Right renal pelvis (tissue), 4 donors: ENCODE measurements around the gene TPST2. TPM values are rescaled to one million over a fixed set of nuclear protein-coding genes. Genes with fewer than 3 reads are reported as not detected.

Experiments used
- DNase-seq, 4 donors: peaks; one replicate each; pipeline ENCODE4 v3.0.0-alpha.2; 2013; ENCODE audit warnings: low read depth in 4 of 4, low spot score in 3 of 4, missing footprints in 1 of 4
- polyA plus RNA-seq, 4 donors: library from polyadenylated mRNA; unstranded; fragments of 120-200 nt; gene quantifications; one replicate each; pipeline ENCODE4 v1.2.1, GENCODE V29; 2013; ENCODE audit not compliant: insufficient read length in 4 of 4

Gene TPST2
- polyA plus RNA-seq, 4 donors, result 26.0 to 30.3 (median 29.0) TPM

DNA sequence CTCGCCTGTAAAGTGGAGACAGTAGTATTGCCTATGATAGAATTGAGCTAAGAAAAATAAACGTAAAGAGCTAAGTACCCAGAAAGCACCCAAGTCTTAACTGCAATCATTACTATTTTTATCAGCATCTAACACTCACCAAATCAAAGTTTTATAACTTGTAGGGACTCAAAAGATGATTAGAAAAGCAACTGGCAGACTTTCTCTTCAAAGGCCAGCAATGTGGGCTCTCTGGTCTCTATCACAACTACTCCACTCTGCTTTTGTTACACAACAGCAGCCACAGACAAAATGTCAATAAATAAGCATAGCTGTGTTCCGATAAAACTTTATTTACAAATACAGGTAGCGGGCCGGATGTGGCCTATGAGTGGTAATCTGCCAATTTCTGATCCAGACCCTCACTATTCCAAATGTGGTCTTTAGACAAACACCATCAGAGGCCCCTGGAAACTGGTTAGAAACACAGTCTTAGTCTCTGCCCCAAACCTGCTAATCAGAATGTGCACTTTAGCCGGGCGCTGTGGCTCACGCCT lies 8.2 kb downstream of the TPST2 start:
- no peak for DNase-seq

GRCh38 chr22:26581026-26581425 lies 8.9 kb downstream of the TPST2 start:
- no peak for DNase-seq

- DNase-seq, result no peak
Observed at GRCh38 chr22:26580240-26580962, 9.5 kb downstream of the TPST2 start.

GRCh38 chr22:26579331-26579886 lies 10.5 kb downstream of the TPST2 start:
- DNase-seq, result no peak

DNA sequence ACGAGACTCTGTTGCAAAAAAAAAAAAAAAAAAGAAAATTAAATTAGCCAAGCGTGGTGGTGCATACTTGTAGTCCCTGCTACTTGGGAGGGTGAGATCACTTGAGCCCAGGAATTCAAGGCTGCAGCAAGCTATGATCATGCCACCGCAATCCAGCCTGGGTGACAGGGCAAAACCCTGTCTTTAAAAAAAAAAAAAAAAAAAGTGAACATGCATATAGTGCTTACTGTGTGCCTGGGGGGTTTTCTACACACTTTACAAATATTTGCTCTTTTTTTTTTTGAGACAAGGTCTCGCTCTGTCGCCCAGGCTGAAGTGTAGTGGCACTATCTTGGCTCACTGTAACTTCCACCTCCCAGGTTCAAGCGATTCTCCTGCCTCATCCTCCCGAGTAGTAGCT lies 12.9 kb downstream of the TPST2 start:
- no peak for DNase-seq

DNA sequence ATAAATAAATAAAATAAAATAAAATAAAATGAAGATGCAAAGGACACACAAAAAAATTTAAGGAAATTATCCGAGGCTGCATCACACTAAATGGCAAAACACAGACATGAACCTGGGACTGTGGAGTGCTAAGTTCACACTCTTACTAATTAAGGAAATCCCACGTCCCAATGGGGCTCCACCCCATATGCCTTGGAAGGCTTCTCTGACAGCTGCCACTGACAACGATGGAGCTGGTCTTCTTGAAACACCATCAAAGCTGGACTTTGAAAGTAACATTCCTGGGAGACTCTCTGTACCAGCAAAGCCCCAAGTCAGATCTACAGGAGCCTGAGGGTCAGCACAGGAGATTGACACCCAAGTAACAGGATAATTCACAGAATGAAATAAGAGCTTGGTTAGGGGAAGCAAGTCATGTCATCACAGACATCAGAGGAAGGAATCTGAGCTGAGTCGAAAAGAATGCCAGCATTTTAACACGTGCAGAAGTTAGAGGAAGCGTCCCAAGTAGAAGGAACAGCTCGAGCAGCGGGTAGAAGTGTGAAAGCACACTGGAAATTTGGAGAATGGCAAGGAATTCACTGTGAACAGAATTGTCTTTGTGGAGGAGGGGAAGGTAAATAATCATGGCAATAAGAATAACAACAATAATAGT lies 13.8 kb downstream of the TPST2 start:
- no peak for DNase-seq

- no peak for DNase-seq
Observed at GRCh38 chr22:26574001-26574723, 15.8 kb downstream of the TPST2 start.

GRCh38 chr22:26573026-26573662 lies 16.8 kb downstream of the TPST2 start:
- DNase-seq, result peak in 3 of 4 donors; percentile 69 to 78 (median 75)

GRCh38 chr22:26570864-26571525 lies 18.9 kb downstream of the TPST2 start:
- no peak for DNase-seq

- no peak for DNase-seq
Observed at GRCh38 chr22:26570115-26570514, 19.8 kb downstream of the TPST2 start.

DNA sequence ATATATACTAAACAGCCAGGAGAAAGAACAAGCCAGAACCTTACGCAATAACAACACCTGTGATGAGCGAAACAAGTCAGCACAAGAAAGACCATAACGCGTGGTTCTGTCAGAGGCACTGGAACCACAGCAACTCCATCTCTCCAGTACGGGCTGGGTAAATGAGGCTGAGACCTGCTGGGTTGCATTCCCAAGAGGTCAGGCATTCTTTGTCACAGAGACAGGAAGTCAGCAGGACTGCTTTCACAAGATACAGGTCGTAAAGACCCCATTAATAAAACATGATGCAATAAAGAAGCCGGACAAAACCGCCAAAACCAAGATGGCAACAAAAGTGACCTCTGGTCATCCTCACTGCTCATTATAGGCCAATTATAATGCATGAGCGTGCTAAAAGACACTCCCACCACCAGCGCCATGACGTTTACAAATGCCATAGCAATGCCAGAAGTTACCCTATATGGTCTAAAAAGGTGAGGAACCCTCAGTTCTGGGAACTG lies 21.7 kb downstream of the TPST2 start:
- DNase-seq, result no peak

GRCh38 chr22:26567610-26568009 lies 22.3 kb downstream of the TPST2 start:
- DNase-seq, result no peak

DNA sequence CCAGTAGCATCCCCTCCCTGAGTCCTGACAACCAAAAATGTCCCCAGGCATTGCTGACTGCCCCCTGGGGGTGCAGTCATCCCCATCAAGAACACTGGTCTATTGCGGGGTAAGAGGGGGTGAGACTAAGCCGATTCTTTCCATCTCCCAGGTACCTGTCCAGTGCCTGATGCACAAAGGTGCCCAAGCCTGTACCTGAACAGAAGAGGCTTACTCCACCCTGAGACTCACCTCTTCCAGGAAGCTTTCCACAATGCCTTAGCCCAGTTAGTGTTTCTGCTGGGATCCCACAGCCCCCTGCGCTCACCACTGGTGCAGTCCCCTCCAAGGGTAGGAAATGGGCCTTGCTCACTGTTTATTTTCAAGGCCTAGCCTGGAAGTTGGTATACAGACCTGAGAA lies 22.9 kb downstream of the TPST2 start:
- no peak for DNase-seq

DNA sequence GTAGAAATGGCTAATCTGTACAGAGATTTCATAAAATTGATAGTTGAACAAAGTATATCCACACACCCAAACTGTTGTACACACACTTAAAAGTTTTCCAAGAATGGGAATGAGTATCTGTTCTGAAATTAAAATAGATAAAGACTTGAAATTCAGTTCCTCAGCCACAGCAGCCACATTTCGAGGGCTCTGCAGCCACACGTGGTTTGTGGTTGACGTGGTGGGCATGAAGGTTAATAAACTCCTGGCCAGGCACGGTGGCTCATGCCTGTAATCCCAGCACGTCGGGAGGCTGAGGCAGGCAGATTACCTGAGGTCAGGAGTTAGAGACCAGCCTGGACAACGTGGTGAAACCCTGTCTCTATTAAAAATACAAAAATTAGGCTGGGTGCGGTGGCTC lies 24.0 kb downstream of the TPST2 start:
- no peak for DNase-seq

- DNase-seq, result no peak
Observed at GRCh38 chr22:26565181-26565580, 24.8 kb downstream of the TPST2 start.

- DNase-seq, result no peak
Observed at GRCh38 chr22:26564672-26565071, 25.3 kb downstream of the TPST2 start.

GRCh38 chr22:26564181-26564580 lies 25.8 kb downstream of the TPST2 start:
- DNase-seq, result no peak

- no peak for DNase-seq
Observed at GRCh38 chr22:26563022-26563421, 26.9 kb downstream of the TPST2 start.

GRCh38 chr22:26561756-26562417 lies 28.0 kb downstream of the TPST2 start:
- DNase-seq, result no peak
